Lower lobe of right lung (tissue), 2 donors: ENCODE data around the gene CHTF8. TPM values are rescaled to one million over a fixed set of nuclear protein-coding genes. Genes with fewer than 3 reads are reported as not detected.

Experiments used
- ATAC-seq, 2 donors: fragments of 200-7000 bp; cut with Tn5 transposase; one replicate each; pipeline ENCODE4 v1.9.1; 2020 to 2022; ENCODE audit warnings: mild to moderate bottlenecking in 2 of 2, moderate library complexity in 2 of 2
- DNase-seq: peaks from one replicate; pipeline ENCODE4 v3.0.0-alpha.2; 2020
- H3K27ac ChIP-seq: fragments of 200-600 bp; one replicate; pipeline ENCODE4 v1.8.0; 2022
- H3K27me3 ChIP-seq: fragments of 200-600 bp; one replicate; pipeline ENCODE4 v1.8.0; 2022; ENCODE audit warnings: low read depth
- H3K36me3 ChIP-seq: fragments of 200-600 bp; one replicate; pipeline ENCODE4 v1.8.0; 2022; ENCODE audit warnings: mild to moderate bottlenecking
- H3K4me1 ChIP-seq: fragments of 200-600 bp; one replicate; pipeline ENCODE4 v1.8.0; 2022
- H3K4me3 ChIP-seq: fragments of 200-600 bp; one replicate; pipeline ENCODE4 v1.8.0; 2022; ENCODE audit warnings: mild to moderate bottlenecking
- H3K9me3 ChIP-seq: fragments of 200-600 bp; one replicate; pipeline ENCODE4 v1.8.0; 2022
- intact Hi-C: fragments of 100-400 bp; cut with DNase I; formaldehyde crosslinking; loops from one replicate; pipeline ENCODE4 v1.11.0; 2022
- total RNA-seq: library from RNA; stranded (reverse); fragmentation: NEBNext Ultra II Directional; extraction: Animal tissue kit (Norgen Biotek cat#: 25700); gene quantifications from one replicate; pipeline ENCODE4 v1.2.1, GENCODE V29; 2021
- TF ChIP-seq, protein P1 (sequence below): fragments of 200-600 bp; IDR thresholded peaks from one replicate; pipeline ENCODE4 v1.8.0; 2022; ENCODE audit warnings: antibody characterized with exemption, mild to moderate bottlenecking
- donor health status: DM: no; HTN: yes; CAD: no; lungs with severe emphysema.

Gene CHTF8
- total RNA-seq, 1 donor from 2014 or later, result 126 TPM

DNA sequence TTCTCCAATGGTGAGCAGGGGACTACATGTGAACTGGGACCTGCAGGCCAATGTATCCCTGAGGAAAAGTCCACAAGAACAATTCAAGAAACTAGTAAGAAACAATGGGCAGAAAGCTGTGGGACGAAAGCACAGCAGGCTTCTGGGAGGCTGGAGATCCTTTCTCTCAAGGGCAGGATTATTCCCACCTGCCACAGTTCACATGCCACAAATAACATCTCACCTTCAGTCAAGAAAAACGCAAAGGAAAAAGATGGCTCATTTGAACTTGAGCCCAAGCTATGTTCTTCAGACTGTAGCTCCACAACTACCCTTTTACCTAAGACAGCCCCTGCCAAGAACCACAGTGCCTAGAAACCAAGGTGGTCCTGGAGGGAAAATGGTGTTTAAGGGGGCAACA lies 13.9 kb downstream of the CHTF8 start:
- H3K27me3 ChIP-seq, result no peaks in the 10 kb centered on the region
- ATAC-seq (no peak), DNase-seq (no peak)
- H3K36me3 ChIP-seq, result peaks cover 78% of the 10 kb centered on the region
- H3K27ac ChIP-seq, result no peak overlapping the region
- intact Hi-C loops, result no loop called here
- H3K9me3 ChIP-seq, result no peaks in the 10 kb centered on the region
- no peak overlapping the region for H3K4me3 ChIP-seq
- peaks cover 10% of the 10 kb centered on the region for H3K4me1 ChIP-seq
- TF ChIP-seq, protein P1, sequence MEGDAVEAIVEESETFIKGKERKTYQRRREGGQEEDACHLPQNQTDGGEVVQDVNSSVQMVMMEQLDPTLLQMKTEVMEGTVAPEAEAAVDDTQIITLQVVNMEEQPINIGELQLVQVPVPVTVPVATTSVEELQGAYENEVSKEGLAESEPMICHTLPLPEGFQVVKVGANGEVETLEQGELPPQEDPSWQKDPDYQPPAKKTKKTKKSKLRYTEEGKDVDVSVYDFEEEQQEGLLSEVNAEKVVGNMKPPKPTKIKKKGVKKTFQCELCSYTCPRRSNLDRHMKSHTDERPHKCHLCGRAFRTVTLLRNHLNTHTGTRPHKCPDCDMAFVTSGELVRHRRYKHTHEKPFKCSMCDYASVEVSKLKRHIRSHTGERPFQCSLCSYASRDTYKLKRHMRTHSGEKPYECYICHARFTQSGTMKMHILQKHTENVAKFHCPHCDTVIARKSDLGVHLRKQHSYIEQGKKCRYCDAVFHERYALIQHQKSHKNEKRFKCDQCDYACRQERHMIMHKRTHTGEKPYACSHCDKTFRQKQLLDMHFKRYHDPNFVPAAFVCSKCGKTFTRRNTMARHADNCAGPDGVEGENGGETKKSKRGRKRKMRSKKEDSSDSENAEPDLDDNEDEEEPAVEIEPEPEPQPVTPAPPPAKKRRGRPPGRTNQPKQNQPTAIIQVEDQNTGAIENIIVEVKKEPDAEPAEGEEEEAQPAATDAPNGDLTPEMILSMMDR, result no peak

DNA sequence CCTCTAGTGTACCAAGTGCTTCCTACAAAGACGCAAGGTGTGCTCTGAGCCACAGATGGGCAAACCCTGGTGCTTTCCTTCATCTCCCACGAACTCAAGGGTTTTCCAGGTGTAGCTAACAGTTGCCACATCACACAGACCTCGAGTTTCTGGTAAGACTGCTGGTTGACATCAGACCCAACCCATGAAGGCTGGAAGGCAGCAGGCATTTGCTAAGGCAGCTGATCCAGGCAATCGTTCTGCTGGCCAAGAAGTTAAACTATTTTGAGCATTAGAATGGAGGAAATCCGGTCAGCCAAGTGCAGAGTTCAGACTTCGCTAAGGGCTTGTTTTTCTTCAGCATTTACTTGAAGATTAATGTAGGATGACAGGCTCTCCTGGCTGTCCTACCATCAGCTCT lies 15.5 kb downstream of the CHTF8 start:
- ATAC-seq (no peak), DNase-seq (no peak)
- Histone ChIP-seq H3K27ac (no peak overlapping the region), H3K9me3 (no peaks in the 10 kb centered on the region), H3K27me3 (no peaks in the 10 kb centered on the region), H3K4me3 (no peak overlapping the region), H3K36me3 (peaks cover 86% of the 10 kb centered on the region), H3K4me1 (peaks cover 9% of the 10 kb centered on the region)
- TF ChIP-seq, protein P1, result no peak
- intact Hi-C loops, result no loop called here

DNA sequence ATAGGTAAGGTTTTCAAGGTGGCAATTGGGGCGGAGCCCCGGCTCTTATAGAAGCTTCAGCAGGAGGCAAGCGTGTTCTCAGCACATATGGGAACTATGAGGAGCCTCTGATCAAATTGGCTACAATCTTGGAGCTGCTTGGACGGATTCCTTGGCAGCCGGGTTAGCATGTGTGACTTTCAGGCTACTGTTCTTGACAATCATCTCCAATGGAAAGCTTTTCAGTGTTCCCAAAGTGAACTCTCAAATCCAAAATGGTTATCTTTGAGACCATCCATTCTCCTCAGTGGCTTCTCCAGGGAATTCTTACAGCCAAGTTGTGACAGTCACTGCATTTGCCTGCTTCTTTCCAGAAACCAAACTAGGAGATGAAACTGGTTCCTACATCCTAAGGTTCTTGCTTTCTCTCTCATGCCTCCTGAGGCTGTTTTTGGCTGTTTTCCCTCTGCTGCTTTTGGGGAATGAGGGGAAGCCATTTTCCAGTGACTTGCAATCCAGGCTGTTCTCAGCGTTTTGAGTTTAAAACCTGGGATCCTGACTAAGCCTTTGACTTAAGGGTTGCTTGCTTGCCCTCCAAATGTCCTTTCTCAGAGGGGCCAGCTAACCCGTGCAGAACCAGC lies 16.0 kb downstream of the CHTF8 start:
- ATAC-seq (no peak), DNase-seq (no peak)
- Histone ChIP-seq H3K9me3 (no peaks in the 10 kb centered on the region), H3K36me3 (peaks cover 86% of the 10 kb centered on the region), H3K27me3 (no peaks in the 10 kb centered on the region), H3K4me3 (no peak overlapping the region), H3K27ac (no peak overlapping the region), H3K4me1 (peaks cover 9% of the 10 kb centered on the region)
- TF ChIP-seq, protein P1, result no peak
- intact Hi-C loops, result no loop called here

DNA sequence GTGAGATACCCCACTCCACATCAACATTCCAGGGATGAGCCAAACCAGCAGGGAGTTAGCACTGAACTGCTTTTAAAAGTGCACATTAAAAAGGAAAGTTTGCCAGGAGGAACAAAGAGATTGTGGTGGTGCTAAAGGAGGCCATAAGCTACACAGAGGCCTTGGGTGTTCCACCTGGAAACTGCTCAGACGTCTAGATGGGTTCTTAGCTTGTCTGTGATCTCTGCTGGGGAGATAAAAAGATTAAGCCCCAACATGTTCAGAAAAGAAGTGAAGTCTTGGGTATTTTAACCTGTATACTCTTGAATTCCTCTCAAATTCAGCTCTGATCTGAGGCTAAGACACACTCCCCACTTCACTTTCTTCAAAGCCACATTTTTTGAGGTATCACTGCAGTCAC lies 16.6 kb downstream of the CHTF8 start:
- H3K27me3 ChIP-seq, result no peaks in the 10 kb centered on the region
- H3K27ac ChIP-seq, result no peak overlapping the region
- ATAC-seq (no peak), DNase-seq (no peak)
- peaks cover 9% of the 10 kb centered on the region for H3K4me1 ChIP-seq
- no peak overlapping the region for H3K4me3 ChIP-seq
- H3K9me3 ChIP-seq, result no peaks in the 10 kb centered on the region
- TF ChIP-seq, protein P1, result no peak
- intact Hi-C loops, result no loop called here
- peaks cover 87% of the 10 kb centered on the region for H3K36me3 ChIP-seq

DNA sequence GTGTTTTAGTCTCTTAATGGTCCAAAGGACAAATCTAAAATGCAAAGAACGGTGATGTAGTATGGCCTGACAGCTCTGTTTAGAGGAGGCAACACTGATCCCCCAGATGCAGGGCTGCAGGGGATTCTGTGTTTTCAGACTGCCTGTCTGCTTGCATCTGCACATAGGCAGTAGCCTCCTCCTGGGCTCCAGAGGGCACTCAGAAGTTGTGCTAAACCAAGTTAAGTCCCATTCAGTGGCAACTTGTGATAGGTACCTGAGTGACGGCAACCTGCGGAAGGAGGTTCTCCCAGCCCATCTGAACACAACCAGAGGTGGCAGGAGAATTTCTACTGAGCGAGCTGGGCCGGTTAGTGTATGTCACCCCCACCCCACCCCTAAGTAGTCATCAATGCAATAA lies 17.0 kb downstream of the CHTF8 start:
- Histone ChIP-seq H3K9me3 (no peaks in the 10 kb centered on the region), H3K4me3 (no peak overlapping the region), H3K27me3 (no peaks in the 10 kb centered on the region), H3K36me3 (peaks cover 87% of the 10 kb centered on the region), H3K4me1 (peaks cover 9% of the 10 kb centered on the region), H3K27ac (no peak overlapping the region)
- intact Hi-C loops, result no loop called here
- TF ChIP-seq, protein P1, result no peak
- DNase-seq, result no peak
- no peak for ATAC-seq

DNA sequence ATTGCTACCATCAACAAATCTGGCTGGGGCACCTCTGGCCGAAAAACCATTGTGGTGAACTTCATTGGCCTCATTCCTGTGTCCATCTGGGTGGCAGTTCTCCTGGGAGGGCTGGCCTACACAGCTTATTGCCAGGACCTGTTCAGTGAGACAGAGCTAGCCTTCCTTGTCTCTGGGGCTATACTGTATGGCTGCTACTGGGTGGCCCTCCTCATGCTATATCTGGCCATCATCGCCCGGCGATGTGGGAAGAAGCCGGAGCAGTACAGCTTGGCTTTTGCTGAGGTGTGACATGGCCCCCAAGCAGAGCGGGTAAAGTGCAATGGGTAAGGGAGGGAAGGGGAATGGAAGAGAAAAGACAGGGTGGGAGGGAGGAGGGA lies 17.4 kb downstream of the CHTF8 start:
- intact Hi-C loops, result no loop called here
- Histone ChIP-seq H3K4me1 (peaks cover 9% of the 10 kb centered on the region), H3K4me3 (no peak overlapping the region), H3K27ac (no peak overlapping the region), H3K36me3 (peaks cover 87% of the 10 kb centered on the region), H3K9me3 (no peaks in the 10 kb centered on the region), H3K27me3 (no peaks in the 10 kb centered on the region)
- TF ChIP-seq, protein P1, result no peak
- ATAC-seq (no peak), DNase-seq (no peak)
